WTC11 (cell line): ENCODE results near the gene INTS7.

Experiments used
- CREB1 ChIP-seq: sonication (generic); formaldehyde crosslinking; IDR thresholded peaks from 2 replicates; pipeline ENCODE4 v1.8.0; 2023; ENCODE audit warnings: mild to moderate bottlenecking, missing genetic modification reagents
- CTCF ChIP-seq: fragments of 200-600 bp; IDR thresholded peaks from 2 replicates; pipeline ENCODE4 v1.8.0; 2022; ENCODE audit warnings: antibody characterized with exemption
- GABPB1 ChIP-seq: sonication (generic); formaldehyde crosslinking; IDR thresholded peaks from 2 replicates; pipeline ENCODE4 v1.8.1; 2023; ENCODE audit warnings: mild to moderate bottlenecking, missing genetic modification reagents
- NFYB ChIP-seq: sonication (generic); formaldehyde crosslinking; conservative IDR thresholded peaks from 2 replicates; pipeline ENCODE4 v1.8.0; 2022; ENCODE audit warnings: low read depth, missing genetic modification reagents
- NR2C2 ChIP-seq: sonication (generic); formaldehyde crosslinking; IDR thresholded peaks from 2 replicates; pipeline ENCODE4 v1.8.0; 2022; ENCODE audit warnings: mild to moderate bottlenecking, missing genetic modification reagents
- NR3C1 ChIP-seq: sonication (generic); formaldehyde crosslinking; conservative IDR thresholded peaks from 2 replicates; pipeline ENCODE4 v1.8.1; 2023; ENCODE audit warnings: low read depth, mild to moderate bottlenecking, missing genetic modification reagents

GRCh38 chr1:211929683-211930082 is 105.7 kb downstream of the INTS7 start:
- TF ChIP-seq CTCF (no peak), CREB1 (CRISPR knock-in tag) (no peak), NR2C2 (no peak), NR3C1 (CRISPR knock-in tag) (no peak), GABPB1 (no peak), NFYB (no peak)
